ENCODE data around the gene SH3GL2.

The SH3GL2 gene

DNA sequence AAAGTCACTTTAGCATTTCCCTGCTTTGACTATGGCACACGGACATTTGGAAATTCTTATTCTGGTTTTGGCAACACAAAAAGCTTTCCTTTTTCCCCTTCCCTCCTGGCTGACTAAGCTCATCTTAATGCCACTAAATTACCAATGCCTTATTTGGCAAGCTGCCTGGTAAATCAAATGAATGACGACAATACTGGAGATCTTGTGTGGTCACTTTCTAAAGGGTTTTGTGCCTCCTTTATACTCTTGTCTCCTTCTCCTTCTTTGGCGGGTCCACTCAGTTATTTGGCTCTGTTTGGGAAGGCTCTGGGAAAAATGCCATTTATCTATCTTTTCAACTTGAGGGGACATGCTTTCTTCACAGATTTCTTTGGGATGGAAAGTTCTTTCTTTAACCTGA lies 34.9 kb downstream of the SH3GL2 start:
- no peaks in the 10 kb centered on the region for H3K36me3 ChIP-seq (ENCODE audit: control insufficient read depth, insufficient read depth, low read length)
- H3K4me3 ChIP-seq (ENCODE audit: low read depth, low read length), result no peak overlapping the region
- H3K9ac ChIP-seq (ENCODE audit: low read depth, low read length), result no peak overlapping the region
- H3K4me1 ChIP-seq (ENCODE audit: control insufficient read depth, insufficient read depth, low read length), result peaks cover 3% of the 10 kb centered on the region
- no peaks in the 10 kb centered on the region for H3K9me3 ChIP-seq (ENCODE audit: control insufficient read depth, insufficient read depth, low read length)
- no peaks in the 10 kb centered on the region for H3K27me3 ChIP-seq (ENCODE audit: control insufficient read depth, insufficient read depth, low read length)

GRCh38 chr9:17614250-17614649 lies 35.4 kb downstream of the SH3GL2 start:
- H3K9ac ChIP-seq (ENCODE audit: low read depth, low read length), result no peak overlapping the region
- H3K4me1 ChIP-seq (ENCODE audit: control insufficient read depth, insufficient read depth, low read length), result peaks cover 3% of the 10 kb centered on the region
- H3K4me3 ChIP-seq (ENCODE audit: low read depth, low read length), result no peak overlapping the region
- H3K9me3 ChIP-seq (ENCODE audit: control insufficient read depth, insufficient read depth, low read length), result no peaks in the 10 kb centered on the region
- no peaks in the 10 kb centered on the region for H3K36me3 ChIP-seq (ENCODE audit: control insufficient read depth, insufficient read depth, low read length)
- no peaks in the 10 kb centered on the region for H3K27me3 ChIP-seq (ENCODE audit: control insufficient read depth, insufficient read depth, low read length)

GRCh38 chr9:17614903-17615302 lies 36.0 kb downstream of the SH3GL2 start:
- Histone ChIP-seq H3K36me3 (ENCODE audit: control insufficient read depth, insufficient read depth, low read length) (no peaks in the 10 kb centered on the region), H3K9me3 (ENCODE audit: control insufficient read depth, insufficient read depth, low read length) (no peaks in the 10 kb centered on the region), H3K9ac (ENCODE audit: low read depth, low read length) (no peak overlapping the region), H3K4me1 (ENCODE audit: control insufficient read depth, insufficient read depth, low read length) (peaks cover 3% of the 10 kb centered on the region), H3K4me3 (ENCODE audit: low read depth, low read length) (no peak overlapping the region), H3K27me3 (ENCODE audit: control insufficient read depth, insufficient read depth, low read length) (no peaks in the 10 kb centered on the region)

DNA sequence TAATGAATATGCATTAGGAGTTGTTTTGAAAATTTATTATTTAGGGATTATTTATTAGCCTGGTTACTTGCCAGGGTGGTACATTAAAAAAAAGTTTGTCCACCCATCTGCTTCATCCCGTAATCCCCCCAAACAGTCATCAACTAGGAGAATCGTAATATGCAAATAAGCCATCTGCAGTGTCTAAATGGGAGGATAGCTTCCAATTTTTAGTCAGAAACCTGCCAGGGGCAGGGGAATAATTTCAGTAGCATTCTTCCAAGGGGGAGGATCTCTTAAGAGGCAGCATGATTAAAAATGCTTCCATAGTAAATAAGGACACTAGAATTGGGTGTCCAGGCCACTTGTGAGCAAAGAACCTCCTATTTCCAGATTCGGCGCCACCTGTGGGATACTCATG lies 43.3 kb downstream of the SH3GL2 start:
- H3K27me3 ChIP-seq (ENCODE audit: control insufficient read depth, insufficient read depth, low read length), result no peaks in the 10 kb centered on the region
- H3K9me3 ChIP-seq (ENCODE audit: control insufficient read depth, insufficient read depth, low read length), result no peaks in the 10 kb centered on the region
- no peaks in the 10 kb centered on the region for H3K36me3 ChIP-seq (ENCODE audit: control insufficient read depth, insufficient read depth, low read length)
- no peaks in the 10 kb centered on the region for H3K4me1 ChIP-seq (ENCODE audit: control insufficient read depth, insufficient read depth, low read length)
- H3K9ac ChIP-seq (ENCODE audit: low read depth, low read length), result no peak overlapping the region
- no peak overlapping the region for H3K4me3 ChIP-seq (ENCODE audit: low read depth, low read length)

- H3K4me3 ChIP-seq (ENCODE audit: low read depth, low read length), result no peak overlapping the region
- H3K9me3 ChIP-seq (ENCODE audit: control insufficient read depth, insufficient read depth, low read length), result no peaks in the 10 kb centered on the region
- no peaks in the 10 kb centered on the region for H3K36me3 ChIP-seq (ENCODE audit: control insufficient read depth, insufficient read depth, low read length)
- no peak overlapping the region for H3K9ac ChIP-seq (ENCODE audit: low read depth, low read length)
- H3K4me1 ChIP-seq (ENCODE audit: control insufficient read depth, insufficient read depth, low read length), result no peaks in the 10 kb centered on the region
- H3K27me3 ChIP-seq (ENCODE audit: control insufficient read depth, insufficient read depth, low read length), result no peaks in the 10 kb centered on the region
These were observed 43.9 kb downstream of the SH3GL2 start for GRCh38 chr9:17622749-17623148.

DNA sequence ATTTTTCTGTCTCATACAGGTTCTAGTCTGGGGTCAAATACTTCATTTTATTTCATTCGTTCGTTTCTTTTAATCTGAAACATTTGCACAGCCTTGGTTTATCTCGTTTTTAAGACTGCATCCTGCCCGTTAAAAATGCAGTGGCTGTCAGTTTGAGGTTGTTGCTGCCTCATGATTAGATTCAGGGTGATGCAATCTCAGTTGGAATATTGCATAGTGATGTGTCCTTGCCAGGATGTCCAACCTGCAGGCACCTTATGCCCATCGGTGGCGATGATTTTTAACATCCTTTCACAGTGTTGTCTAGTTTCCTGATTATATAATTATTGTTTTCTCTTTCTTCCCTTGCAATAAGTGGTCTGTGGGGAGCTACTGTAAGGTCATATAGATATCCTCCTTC lies 45.1 kb downstream of the SH3GL2 start:
- no peak overlapping the region for H3K9ac ChIP-seq (ENCODE audit: low read depth, low read length)
- H3K36me3 ChIP-seq (ENCODE audit: control insufficient read depth, insufficient read depth, low read length), result no peaks in the 10 kb centered on the region
- no peaks in the 10 kb centered on the region for H3K27me3 ChIP-seq (ENCODE audit: control insufficient read depth, insufficient read depth, low read length)
- H3K9me3 ChIP-seq (ENCODE audit: control insufficient read depth, insufficient read depth, low read length), result no peaks in the 10 kb centered on the region
- no peak overlapping the region for H3K4me3 ChIP-seq (ENCODE audit: low read depth, low read length)
- H3K4me1 ChIP-seq (ENCODE audit: control insufficient read depth, insufficient read depth, low read length), result no peaks in the 10 kb centered on the region

DNA sequence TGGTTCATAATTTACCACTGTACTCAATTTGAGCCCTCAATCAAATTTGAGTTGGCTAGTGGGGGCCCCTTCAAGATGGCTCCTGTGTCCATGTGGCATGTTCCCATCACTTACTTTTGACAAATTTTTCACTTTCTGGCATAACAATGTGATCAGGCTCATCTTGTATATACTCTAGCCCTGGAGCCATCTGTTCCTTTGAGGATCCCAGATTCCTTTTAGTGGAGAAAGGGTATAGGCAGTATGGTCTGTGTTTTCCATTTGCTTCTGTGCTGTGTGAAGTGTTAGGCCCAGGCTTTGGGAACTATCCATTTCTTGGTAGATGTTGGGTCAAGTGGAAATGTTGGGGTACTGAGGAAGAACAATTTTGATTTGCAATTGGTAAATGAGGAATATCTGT lies 45.7 kb downstream of the SH3GL2 start:
- no peak overlapping the region for H3K9ac ChIP-seq (ENCODE audit: low read depth, low read length)
- H3K4me1 ChIP-seq (ENCODE audit: control insufficient read depth, insufficient read depth, low read length), result no peaks in the 10 kb centered on the region

GRCh38 chr9:17625644-17626388 lies 47.0 kb downstream of the SH3GL2 start:
- Histone ChIP-seq H3K9me3 (ENCODE audit: control insufficient read depth, insufficient read depth, low read length) (no peaks in the 10 kb centered on the region), H3K4me3 (ENCODE audit: low read depth, low read length) (no peak overlapping the region), H3K36me3 (ENCODE audit: control insufficient read depth, insufficient read depth, low read length) (no peaks in the 10 kb centered on the region), H3K27me3 (ENCODE audit: control insufficient read depth, insufficient read depth, low read length) (no peaks in the 10 kb centered on the region), H3K4me1 (ENCODE audit: control insufficient read depth, insufficient read depth, low read length) (no peaks in the 10 kb centered on the region), H3K9ac (ENCODE audit: low read depth, low read length) (no peak overlapping the region)

More for the DNA sequence above, 45.7 kb downstream of the SH3GL2 start:
- Histone ChIP-seq H3K9me3 (ENCODE audit: control insufficient read depth, insufficient read depth, low read length) (no peaks in the 10 kb centered on the region), H3K4me3 (ENCODE audit: low read depth, low read length) (no peak overlapping the region), H3K27me3 (ENCODE audit: control insufficient read depth, insufficient read depth, low read length) (no peaks in the 10 kb centered on the region), H3K36me3 (ENCODE audit: control insufficient read depth, insufficient read depth, low read length) (no peaks in the 10 kb centered on the region)

- no peak overlapping the region for H3K9ac ChIP-seq (ENCODE audit: low read depth, low read length)
- H3K4me1 ChIP-seq (ENCODE audit: control insufficient read depth, insufficient read depth, low read length), result no peaks in the 10 kb centered on the region
- H3K36me3 ChIP-seq (ENCODE audit: control insufficient read depth, insufficient read depth, low read length), result no peaks in the 10 kb centered on the region
- no peaks in the 10 kb centered on the region for H3K9me3 ChIP-seq (ENCODE audit: control insufficient read depth, insufficient read depth, low read length)
- H3K4me3 ChIP-seq (ENCODE audit: low read depth, low read length), result no peak overlapping the region
- H3K27me3 ChIP-seq (ENCODE audit: control insufficient read depth, insufficient read depth, low read length), result no peaks in the 10 kb centered on the region
These were observed 48.8 kb downstream of the SH3GL2 start for GRCh38 chr9:17627641-17628040.

GRCh38 chr9:17628624-17629023 lies 49.8 kb downstream of the SH3GL2 start:
- Histone ChIP-seq H3K36me3 (ENCODE audit: control insufficient read depth, insufficient read depth, low read length) (no peaks in the 10 kb centered on the region), H3K9ac (ENCODE audit: low read depth, low read length) (no peak overlapping the region), H3K27me3 (ENCODE audit: control insufficient read depth, insufficient read depth, low read length) (no peaks in the 10 kb centered on the region), H3K9me3 (ENCODE audit: control insufficient read depth, insufficient read depth, low read length) (no peaks in the 10 kb centered on the region), H3K4me3 (ENCODE audit: low read depth, low read length) (no peak overlapping the region), H3K4me1 (ENCODE audit: control insufficient read depth, insufficient read depth, low read length) (no peaks in the 10 kb centered on the region)

DNA sequence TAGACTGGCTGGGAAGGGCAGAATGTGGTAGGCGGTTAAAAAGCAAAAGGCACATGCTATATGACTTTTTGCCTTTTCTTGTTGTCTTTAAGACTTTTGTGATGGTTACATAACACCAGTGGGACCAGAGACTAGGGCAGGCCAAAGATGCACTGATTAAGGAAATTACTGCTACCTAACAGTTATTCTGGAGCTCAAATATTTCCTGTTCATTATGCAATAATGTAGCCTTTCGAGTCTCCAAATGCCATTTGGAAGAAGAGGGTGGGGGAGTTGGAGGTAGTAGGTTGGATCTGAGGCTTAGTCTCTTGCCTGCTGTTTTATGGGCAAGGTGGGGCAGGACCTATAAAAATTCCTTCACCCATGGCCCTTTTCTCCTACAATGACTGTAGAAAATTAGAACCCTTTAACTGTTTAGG lies 51.7 kb downstream of the SH3GL2 start:
- no peaks in the 10 kb centered on the region for H3K36me3 ChIP-seq (ENCODE audit: control insufficient read depth, insufficient read depth, low read length)
- H3K9ac ChIP-seq (ENCODE audit: low read depth, low read length), result no peak overlapping the region
- no peak overlapping the region for H3K4me3 ChIP-seq (ENCODE audit: low read depth, low read length)
- no peaks in the 10 kb centered on the region for H3K27me3 ChIP-seq (ENCODE audit: control insufficient read depth, insufficient read depth, low read length)
- no peaks in the 10 kb centered on the region for H3K4me1 ChIP-seq (ENCODE audit: control insufficient read depth, insufficient read depth, low read length)
- H3K9me3 ChIP-seq (ENCODE audit: control insufficient read depth, insufficient read depth, low read length), result no peaks in the 10 kb centered on the region

- Histone ChIP-seq H3K27me3 (ENCODE audit: control insufficient read depth, insufficient read depth, low read length) (no peaks in the 10 kb centered on the region), H3K4me1 (ENCODE audit: control insufficient read depth, insufficient read depth, low read length) (no peaks in the 10 kb centered on the region), H3K9me3 (ENCODE audit: control insufficient read depth, insufficient read depth, low read length) (no peaks in the 10 kb centered on the region), H3K4me3 (ENCODE audit: low read depth, low read length) (no peak overlapping the region), H3K36me3 (ENCODE audit: control insufficient read depth, insufficient read depth, low read length) (no peaks in the 10 kb centered on the region), H3K9ac (ENCODE audit: low read depth, low read length) (no peak overlapping the region)
These were observed 52.5 kb downstream of the SH3GL2 start for GRCh38 chr9:17631396-17631795.
